ENCODE data around the gene ABCA2. TPM values are rescaled to one million over a fixed set of nuclear protein-coding genes. Genes with fewer than 3 reads are reported as not detected.

The ABCA2 gene
- polyA plus RNA-seq, 1 donor, result 25.3 TPM

GRCh38 chr9:136983656-136984314, 44.3 kb downstream of the ABCA2 start:
- peaks cover 13% of the 10 kb centered on the region for H3K9me3 ChIP-seq (ENCODE audit: control insufficient read depth, low read depth, low read length)
- DNase-seq, result no peak
- peaks cover 10% of the 10 kb centered on the region for H3K4me1 ChIP-seq (ENCODE audit: control insufficient read depth, insufficient read depth, low read length)
- no peak overlapping the region for H3K27ac ChIP-seq (ENCODE audit: low read length)
- H3K4me3 ChIP-seq (ENCODE audit: low read length), result no peak overlapping the region
- H3K36me3 ChIP-seq (ENCODE audit: control insufficient read depth, insufficient read depth, low read length), result no peaks in the 10 kb centered on the region
- H3K27me3 ChIP-seq (ENCODE audit: control insufficient read depth, insufficient read depth, low read length), result peaks cover 51% of the 10 kb centered on the region
- WGBS (ENCODE audit: insufficient coverage, low lambda C conversion rate), result no CpG with 5 or more reads among the region's 11 CpGs

- no peak overlapping the region for H3K4me3 ChIP-seq (ENCODE audit: low read length)
- H3K4me1 ChIP-seq (ENCODE audit: control insufficient read depth, insufficient read depth, low read length), result peaks cover 11% of the 10 kb centered on the region
- H3K36me3 ChIP-seq (ENCODE audit: control insufficient read depth, insufficient read depth, low read length), result no peaks in the 10 kb centered on the region
- H3K9me3 ChIP-seq (ENCODE audit: control insufficient read depth, low read depth, low read length), result peaks cover 13% of the 10 kb centered on the region
- peaks cover 50% of the 10 kb centered on the region for H3K27me3 ChIP-seq (ENCODE audit: control insufficient read depth, insufficient read depth, low read length)
- WGBS (ENCODE audit: insufficient coverage, low lambda C conversion rate), result no CpG with 5 or more reads among the region's 9 CpGs
- no peak for DNase-seq
- no peak overlapping the region for H3K27ac ChIP-seq (ENCODE audit: low read length)
Observed at GRCh38 chr9:136983167-136983566, 44.9 kb downstream of the ABCA2 start.

GRCh38 chr9:136982232-136983051, 45.6 kb downstream of the ABCA2 start, which contains the start of gene LCNL1:
Gene LCNL1 (plus strand): TSS chr9:136982993. CDS start chr9:136983587, 594 bp downstream.
- H3K27me3 ChIP-seq (ENCODE audit: control insufficient read depth, insufficient read depth, low read length), result peaks cover 53% of the 10 kb centered on the region
- peaks cover 16% of the 10 kb centered on the region for H3K4me1 ChIP-seq (ENCODE audit: control insufficient read depth, insufficient read depth, low read length)
- no peak for DNase-seq
- no CpG with 5 or more reads among the region's 18 CpGs for WGBS (ENCODE audit: insufficient coverage, low lambda C conversion rate)
- peaks cover 13% of the 10 kb centered on the region for H3K9me3 ChIP-seq (ENCODE audit: control insufficient read depth, low read depth, low read length)
- no peaks in the 10 kb centered on the region for H3K36me3 ChIP-seq (ENCODE audit: control insufficient read depth, insufficient read depth, low read length)
- H3K27ac ChIP-seq (ENCODE audit: low read length), result no peak within 1 kb of the TSS
- no peak within 1 kb of the TSS for H3K4me3 ChIP-seq (ENCODE audit: low read length)

GRCh38 chr9:136981588-136982231, 46.3 kb downstream of the ABCA2 start:
- no peaks in the 10 kb centered on the region for H3K36me3 ChIP-seq (ENCODE audit: control insufficient read depth, insufficient read depth, low read length)
- no CpG with 5 or more reads among the region's 17 CpGs for WGBS (ENCODE audit: insufficient coverage, low lambda C conversion rate)
- peaks cover 18% of the 10 kb centered on the region for H3K4me1 ChIP-seq (ENCODE audit: control insufficient read depth, insufficient read depth, low read length)
- H3K4me3 ChIP-seq (ENCODE audit: low read length), result no peak overlapping the region
- H3K27ac ChIP-seq (ENCODE audit: low read length), result no peak overlapping the region
- peaks cover 13% of the 10 kb centered on the region for H3K9me3 ChIP-seq (ENCODE audit: control insufficient read depth, low read depth, low read length)
- DNase-seq, result no peak
- peaks cover 49% of the 10 kb centered on the region for H3K27me3 ChIP-seq (ENCODE audit: control insufficient read depth, insufficient read depth, low read length)

GRCh38 chr9:136980669-136981478, 47.2 kb downstream of the ABCA2 start:
- Histone ChIP-seq H3K36me3 (ENCODE audit: control insufficient read depth, insufficient read depth, low read length) (no peaks in the 10 kb centered on the region), H3K4me1 (ENCODE audit: control insufficient read depth, insufficient read depth, low read length) (peaks cover 18% of the 10 kb centered on the region), H3K27ac (ENCODE audit: low read length) (no peak overlapping the region), H3K4me3 (ENCODE audit: low read length) (no peak overlapping the region), H3K9me3 (ENCODE audit: control insufficient read depth, low read depth, low read length) (peaks cover 13% of the 10 kb centered on the region), H3K27me3 (ENCODE audit: control insufficient read depth, insufficient read depth, low read length) (peaks cover 41% of the 10 kb centered on the region)
- WGBS (ENCODE audit: insufficient coverage, low lambda C conversion rate), result no CpG with 5 or more reads among the region's 16 CpGs
- DNase-seq, result no peak

- DNase-seq, result no peak
- Histone ChIP-seq H3K36me3 (ENCODE audit: control insufficient read depth, insufficient read depth, low read length) (no peaks in the 10 kb centered on the region), H3K27ac (ENCODE audit: low read length) (no peak overlapping the region), H3K4me3 (ENCODE audit: low read length) (no peak overlapping the region), H3K4me1 (ENCODE audit: control insufficient read depth, insufficient read depth, low read length) (peaks cover 10% of the 10 kb centered on the region), H3K9me3 (ENCODE audit: control insufficient read depth, low read depth, low read length) (peaks cover 7% of the 10 kb centered on the region), H3K27me3 (ENCODE audit: control insufficient read depth, insufficient read depth, low read length) (peaks cover 32% of the 10 kb centered on the region)
- no CpG with 5 or more reads among the region's 26 CpGs for WGBS (ENCODE audit: insufficient coverage, low lambda C conversion rate)
Observed at GRCh38 chr9:136979769-136980587, 48.1 kb downstream of the ABCA2 start.

GRCh38 chr9:136978865-136979544, 49.0 kb downstream of the ABCA2 start:
- Histone ChIP-seq H3K4me1 (ENCODE audit: control insufficient read depth, insufficient read depth, low read length) (peaks cover 8% of the 10 kb centered on the region), H3K27me3 (ENCODE audit: control insufficient read depth, insufficient read depth, low read length) (peaks cover 23% of the 10 kb centered on the region), H3K4me3 (ENCODE audit: low read length) (no peak overlapping the region), H3K27ac (ENCODE audit: low read length) (no peak overlapping the region), H3K36me3 (ENCODE audit: control insufficient read depth, insufficient read depth, low read length) (no peaks in the 10 kb centered on the region), H3K9me3 (ENCODE audit: control insufficient read depth, low read depth, low read length) (no peaks in the 10 kb centered on the region)
- no peak for DNase-seq
- WGBS (ENCODE audit: insufficient coverage, low lambda C conversion rate), result 100% methylated on average over 2 of the region's 41 CpGs

- H3K4me1 ChIP-seq (ENCODE audit: control insufficient read depth, insufficient read depth, low read length), result peaks cover 8% of the 10 kb centered on the region
- no peaks in the 10 kb centered on the region for H3K9me3 ChIP-seq (ENCODE audit: control insufficient read depth, low read depth, low read length)
- H3K36me3 ChIP-seq (ENCODE audit: control insufficient read depth, insufficient read depth, low read length), result no peaks in the 10 kb centered on the region
- WGBS (ENCODE audit: insufficient coverage, low lambda C conversion rate), result no CpG with 5 or more reads among the region's 78 CpGs
- H3K4me3 ChIP-seq (ENCODE audit: low read length), result peak overlapping the region; percentile 6
- peaks cover 15% of the 10 kb centered on the region for H3K27me3 ChIP-seq (ENCODE audit: control insufficient read depth, insufficient read depth, low read length)
- DNase-seq, result peak; percentile 33 to 50
- no peak overlapping the region for H3K27ac ChIP-seq (ENCODE audit: low read length)
Observed at GRCh38 chr9:136978073-136978864, 49.8 kb downstream of the ABCA2 start.
